T-helper 9 cell (primary cell): Measurements from ENCODE around the gene NAV3.

Experiments
- DNase-seq: peaks from one replicate; pipeline ENCODE4 v3.0.0-alpha.2; 2020
- total RNA-seq, 2 donors: gene quantifications; one replicate each; lab custom pipeline; 2026; lab: John Stamatoyannopoulos, UW

NAV3 gene, protein sequence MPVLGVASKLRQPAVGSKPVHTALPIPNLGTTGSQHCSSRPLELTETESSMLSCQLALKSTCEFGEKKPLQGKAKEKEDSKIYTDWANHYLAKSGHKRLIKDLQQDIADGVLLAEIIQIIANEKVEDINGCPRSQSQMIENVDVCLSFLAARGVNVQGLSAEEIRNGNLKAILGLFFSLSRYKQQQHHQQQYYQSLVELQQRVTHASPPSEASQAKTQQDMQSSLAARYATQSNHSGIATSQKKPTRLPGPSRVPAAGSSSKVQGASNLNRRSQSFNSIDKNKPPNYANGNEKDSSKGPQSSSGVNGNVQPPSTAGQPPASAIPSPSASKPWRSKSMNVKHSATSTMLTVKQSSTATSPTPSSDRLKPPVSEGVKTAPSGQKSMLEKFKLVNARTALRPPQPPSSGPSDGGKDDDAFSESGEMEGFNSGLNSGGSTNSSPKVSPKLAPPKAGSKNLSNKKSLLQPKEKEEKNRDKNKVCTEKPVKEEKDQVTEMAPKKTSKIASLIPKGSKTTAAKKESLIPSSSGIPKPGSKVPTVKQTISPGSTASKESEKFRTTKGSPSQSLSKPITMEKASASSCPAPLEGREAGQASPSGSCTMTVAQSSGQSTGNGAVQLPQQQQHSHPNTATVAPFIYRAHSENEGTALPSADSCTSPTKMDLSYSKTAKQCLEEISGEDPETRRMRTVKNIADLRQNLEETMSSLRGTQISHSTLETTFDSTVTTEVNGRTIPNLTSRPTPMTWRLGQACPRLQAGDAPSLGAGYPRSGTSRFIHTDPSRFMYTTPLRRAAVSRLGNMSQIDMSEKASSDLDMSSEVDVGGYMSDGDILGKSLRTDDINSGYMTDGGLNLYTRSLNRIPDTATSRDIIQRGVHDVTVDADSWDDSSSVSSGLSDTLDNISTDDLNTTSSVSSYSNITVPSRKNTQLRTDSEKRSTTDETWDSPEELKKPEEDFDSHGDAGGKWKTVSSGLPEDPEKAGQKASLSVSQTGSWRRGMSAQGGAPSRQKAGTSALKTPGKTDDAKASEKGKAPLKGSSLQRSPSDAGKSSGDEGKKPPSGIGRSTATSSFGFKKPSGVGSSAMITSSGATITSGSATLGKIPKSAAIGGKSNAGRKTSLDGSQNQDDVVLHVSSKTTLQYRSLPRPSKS (N-terminal part only)
- 0 reads per million in 2 donors for total RNA-seq

DNA sequence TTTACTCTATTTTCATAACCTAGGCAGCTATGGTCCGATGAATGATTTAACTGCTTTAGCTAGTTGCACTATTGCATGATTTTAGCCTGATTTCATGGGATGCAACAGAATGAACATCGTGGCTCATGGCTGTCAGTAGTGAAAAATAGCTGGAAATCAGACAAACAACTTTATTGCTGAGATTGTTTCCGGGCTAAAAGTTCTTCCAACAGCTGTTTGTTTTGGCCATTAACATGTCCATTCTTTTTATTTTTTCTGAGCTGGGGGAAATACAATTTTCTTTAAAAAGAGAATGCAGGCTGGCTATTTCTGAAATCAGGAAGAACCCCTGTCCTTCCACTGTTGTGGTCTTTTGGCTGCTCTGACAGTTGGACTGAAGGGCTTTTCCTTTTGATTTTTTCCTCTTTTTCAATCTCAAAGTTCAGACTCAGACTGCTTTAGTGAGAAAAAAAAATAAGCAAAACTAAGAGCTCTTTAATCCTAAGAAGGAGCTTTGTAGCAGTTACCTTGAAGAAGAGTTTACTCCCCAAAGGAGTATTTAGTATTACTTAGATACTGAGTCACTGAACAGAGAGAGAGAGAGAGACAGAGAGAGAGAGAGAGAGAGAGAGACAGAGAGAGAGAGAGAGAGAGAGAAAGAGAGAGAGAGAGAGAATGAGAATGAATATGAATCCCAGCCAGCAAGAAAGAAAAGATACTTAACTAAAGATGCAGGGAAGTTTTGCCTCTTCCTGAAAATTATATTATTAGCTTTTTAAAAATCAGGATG lies at the start of gene NAV3:
Gene NAV3 (plus strand): TSS at position 312 of the 769 bp plus-strand sequence. CDS start 568 bp downstream, outside the sequence.
- no peak for DNase-seq

DNA sequence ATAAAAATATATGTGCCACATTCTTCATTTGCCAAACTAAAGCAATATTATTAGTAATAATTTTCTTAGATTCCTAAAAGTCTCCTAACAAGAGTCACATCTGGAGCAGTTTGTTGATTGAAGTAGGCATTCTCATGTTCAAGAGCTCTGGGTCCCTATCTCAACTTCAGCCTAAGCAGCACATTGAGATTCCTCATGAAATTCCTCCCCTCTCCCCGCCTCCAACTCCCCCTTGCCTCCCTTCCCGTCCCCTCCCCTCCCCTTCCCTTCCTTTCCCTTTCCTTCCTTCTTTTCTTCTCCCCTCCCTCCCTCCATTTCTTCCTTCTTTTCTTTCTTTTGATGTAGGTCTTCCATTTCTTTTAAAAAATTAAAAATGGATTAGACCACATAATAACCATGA lies 48.7 kb upstream of the NAV3 start:
- no peak for DNase-seq

DNA sequence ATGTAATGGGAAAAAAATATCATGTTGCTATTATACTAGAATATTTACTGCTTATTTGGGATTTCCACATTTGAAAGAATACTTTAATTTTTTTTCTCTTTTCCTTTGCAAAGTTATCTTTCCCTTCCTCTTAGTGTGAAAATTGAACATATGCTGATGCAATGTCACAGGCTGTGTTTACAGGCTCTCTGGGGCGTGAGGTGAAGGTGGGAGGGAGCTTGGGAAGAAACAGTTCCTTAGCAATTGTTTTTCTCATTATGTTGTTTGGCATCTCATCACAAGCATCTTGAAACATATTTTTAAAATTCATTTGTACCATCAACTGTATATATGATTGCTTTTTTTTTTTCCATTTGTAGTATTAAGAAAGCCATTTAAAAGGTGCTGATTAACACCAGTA lies 47.9 kb upstream of the NAV3 start:
- no peak for DNase-seq

DNA sequence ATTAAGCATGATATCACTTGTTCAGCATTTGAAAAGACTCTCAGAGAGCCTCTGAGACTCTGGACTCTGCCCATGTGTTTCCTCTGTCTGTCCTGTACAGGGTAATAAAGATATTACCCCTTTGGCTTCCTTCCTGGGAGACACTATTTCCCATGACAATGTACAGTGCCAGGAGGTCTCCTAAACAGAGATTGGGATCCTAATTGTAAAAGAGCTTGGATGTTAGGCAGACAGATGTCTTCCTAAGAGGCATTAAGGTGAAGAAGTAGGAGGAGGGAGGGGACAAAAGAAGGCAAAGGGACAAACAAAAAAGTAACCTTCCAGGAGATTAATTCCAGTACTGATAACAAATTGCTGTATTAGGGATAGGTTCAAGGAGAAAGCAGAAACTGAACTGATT lies 45.5 kb upstream of the NAV3 start:
- no peak for DNase-seq

DNA sequence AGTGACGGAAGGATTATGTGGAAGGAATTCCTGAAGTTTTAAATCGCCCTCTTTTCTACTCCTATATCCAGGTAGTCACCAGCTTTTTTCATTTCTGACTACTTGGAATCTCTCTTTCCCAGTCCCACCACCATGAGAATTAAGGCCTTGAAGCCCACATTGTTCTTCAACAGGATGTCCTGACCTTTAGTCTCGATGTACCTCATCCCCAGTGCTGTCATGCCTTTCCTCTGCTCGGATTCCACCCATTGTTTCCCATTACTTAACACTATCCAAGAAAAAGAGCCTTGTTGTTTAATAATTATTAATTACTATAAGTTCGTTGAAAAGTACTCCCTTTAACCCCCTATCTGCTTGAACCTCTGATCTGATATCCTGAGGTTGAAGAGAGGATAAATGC lies 44.0 kb upstream of the NAV3 start:
- DNase-seq = no peak

DNA sequence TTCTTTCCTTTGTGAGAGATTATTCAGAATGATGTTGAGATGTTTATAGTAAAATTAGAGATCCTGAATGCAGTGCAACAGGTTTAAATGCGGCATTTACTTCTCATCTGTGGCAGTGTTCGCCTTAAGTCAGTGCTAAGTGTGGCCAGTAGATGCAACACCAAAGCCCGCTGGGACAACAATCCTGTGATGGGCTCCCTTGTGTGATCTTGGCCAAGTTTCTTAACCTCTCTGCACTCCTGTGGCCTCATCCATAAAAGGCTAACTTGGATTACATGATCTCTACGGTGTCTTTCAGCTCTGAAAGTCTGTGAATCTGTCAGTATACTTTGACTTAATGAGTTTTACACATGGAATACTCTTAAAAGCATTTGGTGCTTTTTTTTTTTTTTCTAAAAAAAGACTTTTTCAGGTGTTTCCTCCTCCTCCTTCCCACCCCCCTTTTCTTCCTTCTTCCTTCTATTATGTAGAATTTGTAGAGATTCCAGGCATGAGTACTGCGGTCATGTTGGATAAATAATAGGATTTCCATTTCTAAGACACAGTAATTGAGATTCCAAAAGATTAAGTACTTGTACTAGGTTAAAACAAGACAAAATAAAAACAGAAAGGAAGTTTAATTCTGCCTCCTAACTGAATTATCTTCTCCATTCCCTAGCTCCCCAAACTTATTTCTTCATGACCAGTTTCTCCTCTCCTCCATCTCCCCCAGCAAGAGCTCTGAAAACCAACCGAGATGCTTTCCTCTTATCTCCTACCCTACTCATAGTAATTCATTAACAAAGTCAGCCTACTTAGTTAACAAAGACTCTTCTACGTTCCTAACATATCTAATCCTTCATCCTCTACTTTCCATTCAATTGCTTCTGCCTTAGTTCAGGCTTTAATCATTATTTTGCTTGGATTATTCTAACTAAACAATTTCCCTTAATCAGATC lies 42.2 kb upstream of the NAV3 start:
- DNase-seq = no peak

DNA sequence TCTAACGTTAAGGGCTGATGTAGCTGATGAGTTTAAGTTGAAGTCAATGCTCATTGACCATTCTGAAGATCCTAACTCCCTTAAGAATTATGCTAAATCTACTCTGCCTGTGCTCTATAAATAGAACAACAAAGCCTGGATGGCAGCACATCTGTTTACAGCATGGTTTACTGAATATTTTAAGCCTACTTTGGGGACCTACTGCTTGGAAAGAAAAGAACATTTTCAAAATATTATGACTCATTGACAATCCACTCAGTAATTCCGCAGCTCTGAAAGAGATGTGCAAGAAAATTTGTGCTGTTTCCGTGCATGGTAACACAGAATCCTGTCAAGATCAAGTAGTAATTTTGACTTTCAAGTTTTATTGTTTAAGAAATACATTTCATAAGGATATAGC lies 35.0 kb upstream of the NAV3 start:
- no peak for DNase-seq

DNA sequence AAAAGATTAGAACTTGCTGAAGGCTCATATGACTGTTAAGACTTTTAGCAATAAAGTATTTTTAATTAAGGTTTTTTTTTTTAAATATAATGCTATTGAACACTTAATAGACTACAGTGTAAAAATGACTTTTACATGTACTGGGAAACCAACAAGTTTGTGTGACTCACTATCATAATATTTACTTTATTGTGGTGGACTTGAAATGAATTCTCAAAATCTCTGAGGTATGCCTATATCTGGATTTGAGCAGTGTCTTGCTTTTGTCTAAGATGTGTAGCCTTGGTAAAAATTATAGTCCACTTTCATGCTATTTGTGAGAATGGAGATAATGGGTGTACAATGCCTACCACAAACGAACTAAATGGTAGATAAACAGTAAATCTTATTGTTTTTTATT lies 33.9 kb upstream of the NAV3 start:
- DNase-seq = no peak

DNA sequence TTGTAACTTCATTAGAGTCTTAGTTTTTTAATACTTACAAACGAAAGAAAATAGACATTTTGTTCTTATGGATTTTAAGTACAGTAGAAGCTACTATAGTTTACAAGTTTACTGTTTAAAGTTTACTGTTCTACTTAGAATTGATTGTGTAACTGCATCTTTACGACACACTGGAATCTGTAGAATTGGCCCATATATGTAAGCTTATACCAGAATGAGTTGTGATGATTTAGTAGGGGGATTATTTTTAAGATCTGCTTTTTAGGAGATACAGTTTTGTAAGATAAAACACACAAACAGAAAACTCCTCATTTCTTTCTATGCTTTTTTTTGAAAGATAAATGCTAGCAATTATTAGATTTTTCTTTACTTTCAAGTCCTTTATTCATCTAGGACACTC lies 30.2 kb upstream of the NAV3 start:
- DNase-seq = no peak

DNA sequence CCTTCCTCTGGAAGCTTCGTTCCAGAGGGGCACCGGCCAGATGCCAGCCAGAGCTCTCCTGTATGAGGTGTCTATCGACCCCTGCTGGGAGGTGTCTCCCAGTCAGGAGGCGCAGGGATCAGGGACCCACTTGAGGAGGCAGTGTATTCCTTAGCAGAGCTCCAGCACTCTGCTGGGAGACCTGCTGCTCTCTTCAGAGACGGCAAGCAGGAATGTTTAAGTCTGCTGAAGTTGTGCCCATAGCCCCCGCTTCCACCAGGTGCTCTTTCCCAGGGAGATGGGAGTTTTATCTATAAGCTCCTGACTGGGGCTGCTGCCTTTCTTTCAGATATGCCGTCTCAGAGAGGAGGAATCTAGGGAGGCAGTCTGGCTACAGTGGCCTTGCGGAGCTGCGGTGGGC lies 22.2 kb upstream of the NAV3 start:
- no peak for DNase-seq

DNA sequence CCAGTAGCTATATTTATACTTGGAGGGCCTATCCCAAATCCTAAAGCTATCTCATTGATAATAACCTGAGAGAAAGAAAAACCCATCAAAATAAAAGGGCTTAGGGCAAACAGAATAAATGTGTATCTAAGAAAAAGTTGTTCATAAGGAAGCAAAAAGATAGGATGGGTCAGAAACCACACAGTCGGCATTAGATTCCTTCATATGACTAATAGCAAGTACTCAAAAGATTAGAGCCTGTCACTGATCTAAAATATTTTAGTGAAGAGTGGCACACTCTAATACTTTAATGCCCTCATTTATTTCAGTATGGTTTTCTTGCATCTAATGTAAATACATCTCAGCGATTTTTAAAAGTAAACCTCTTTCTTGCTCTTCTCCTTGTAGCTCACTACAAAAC lies 17.1 kb upstream of the NAV3 start:
- no peak for DNase-seq

DNA sequence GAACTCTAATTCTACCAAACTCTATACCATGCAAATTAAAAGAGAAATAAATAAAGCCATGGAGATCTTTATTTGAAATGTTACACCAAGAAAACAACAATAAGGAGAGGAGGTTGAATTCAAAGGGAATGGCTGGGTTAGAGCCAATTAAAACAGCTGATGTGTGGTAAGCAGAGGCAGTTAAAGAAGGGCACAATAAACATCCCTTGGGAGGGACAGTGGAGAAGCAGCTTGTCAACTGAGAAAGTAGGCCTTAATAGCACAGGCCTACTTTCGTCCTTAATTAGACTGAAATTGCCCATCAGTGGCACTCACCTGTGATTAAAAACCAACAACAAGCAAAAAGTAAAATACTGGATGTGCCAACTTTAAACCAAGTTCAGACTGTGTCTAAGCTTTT lies 16.3 kb upstream of the NAV3 start:
- no peak for DNase-seq

DNA sequence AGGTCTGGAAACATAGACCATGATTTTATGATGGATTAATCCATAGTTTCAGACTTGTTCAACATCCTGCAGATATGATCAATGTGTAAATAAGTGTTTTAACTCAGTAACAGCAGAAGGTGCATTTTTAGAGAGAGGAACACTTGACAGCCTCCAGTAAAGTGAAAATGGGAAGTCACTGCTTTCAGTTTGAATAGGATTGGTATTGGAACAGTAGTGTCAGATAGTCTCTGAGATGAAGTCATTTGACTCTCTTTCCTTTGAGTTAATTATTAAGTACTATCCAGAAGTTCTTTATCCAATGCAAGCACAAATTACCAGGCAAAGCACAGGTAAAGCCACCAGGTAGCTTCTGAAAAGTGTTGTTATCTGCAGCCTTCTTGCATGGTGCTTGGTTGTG lies 14.5 kb upstream of the NAV3 start:
- DNase-seq = no peak

DNA sequence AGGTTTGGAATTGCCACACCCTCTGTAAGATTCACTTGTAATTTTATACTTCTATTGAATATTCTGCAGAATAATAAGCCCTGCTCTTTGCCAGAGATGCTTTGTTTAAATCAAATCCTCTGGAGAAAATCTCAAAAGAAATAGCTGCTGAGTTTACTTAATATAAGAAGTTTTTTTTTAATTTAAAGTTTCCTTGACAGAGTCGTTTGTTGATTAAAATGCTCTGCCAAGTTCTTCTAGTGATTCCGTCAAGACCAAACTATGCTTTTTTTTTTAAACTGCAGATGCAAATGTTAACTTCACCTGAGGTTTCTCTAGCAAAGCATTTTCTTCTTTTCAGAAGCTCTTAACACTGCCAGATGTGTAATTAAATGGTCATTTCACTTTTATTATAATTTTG lies 13.4 kb upstream of the NAV3 start:
- DNase-seq = no peak

DNA sequence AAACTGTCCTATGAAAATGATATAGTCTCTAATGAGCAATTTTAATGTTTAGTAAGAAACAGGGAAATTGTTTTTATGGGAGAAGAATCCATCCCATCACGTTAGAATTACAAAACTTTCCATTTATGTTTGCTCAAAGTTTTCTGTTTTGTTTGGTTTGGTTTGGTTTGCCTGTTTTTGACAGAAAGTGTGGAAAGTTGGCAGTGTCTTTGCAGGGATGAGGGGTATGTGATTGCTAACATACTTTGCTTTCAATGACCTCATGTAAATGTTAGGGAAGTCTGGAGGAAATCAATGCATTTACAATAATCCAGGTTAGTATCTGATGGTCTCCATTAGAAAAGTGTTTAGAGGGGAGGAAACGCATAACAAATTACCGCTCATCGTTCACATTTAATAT lies 12.3 kb upstream of the NAV3 start:
- DNase-seq = no peak

DNA sequence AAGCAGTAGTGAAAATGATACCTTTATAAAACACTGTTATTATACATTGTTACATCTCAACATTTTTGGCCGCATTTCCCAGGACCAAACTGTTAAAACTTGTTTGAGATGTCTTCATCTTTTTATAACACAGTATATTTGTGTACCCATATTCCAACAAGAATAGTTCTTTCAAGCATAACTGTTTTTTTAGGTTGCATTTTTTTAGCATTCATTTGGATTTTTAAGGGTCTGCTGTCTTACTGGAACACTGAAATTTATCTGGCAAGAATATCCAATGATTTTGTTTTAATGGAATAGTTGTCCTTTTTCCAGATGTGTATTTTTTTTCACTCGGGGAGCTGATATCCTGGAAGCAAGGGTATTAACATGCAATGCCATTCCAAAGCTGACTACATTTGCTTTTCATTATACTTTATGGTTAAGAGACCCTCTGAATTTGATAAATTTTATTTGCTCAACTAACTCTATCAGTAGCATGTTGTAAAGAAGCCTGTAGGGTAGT lies 8.9 kb upstream of the NAV3 start:
- no peak for DNase-seq

DNA sequence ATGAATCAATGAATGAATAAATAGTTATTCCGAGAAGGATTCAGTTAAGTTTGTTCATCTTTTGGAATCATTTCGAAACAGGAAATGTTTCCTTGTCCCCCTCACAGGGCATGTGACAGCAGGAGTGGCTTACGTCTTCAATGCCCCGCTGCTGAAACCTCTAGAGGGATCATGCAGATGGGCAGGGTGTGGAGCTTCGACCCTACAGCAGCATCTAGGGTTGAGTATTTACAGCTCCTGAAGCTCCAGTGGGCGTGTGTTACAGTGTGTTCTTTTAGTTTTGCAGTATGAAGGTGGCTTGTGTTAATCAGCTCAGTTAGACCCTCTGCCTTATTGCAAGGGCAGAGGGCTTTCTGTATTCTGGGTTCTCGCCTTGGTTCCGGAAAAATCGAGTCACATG lies 2.6 kb downstream of the NAV3 start:
- no peak for DNase-seq

DNA sequence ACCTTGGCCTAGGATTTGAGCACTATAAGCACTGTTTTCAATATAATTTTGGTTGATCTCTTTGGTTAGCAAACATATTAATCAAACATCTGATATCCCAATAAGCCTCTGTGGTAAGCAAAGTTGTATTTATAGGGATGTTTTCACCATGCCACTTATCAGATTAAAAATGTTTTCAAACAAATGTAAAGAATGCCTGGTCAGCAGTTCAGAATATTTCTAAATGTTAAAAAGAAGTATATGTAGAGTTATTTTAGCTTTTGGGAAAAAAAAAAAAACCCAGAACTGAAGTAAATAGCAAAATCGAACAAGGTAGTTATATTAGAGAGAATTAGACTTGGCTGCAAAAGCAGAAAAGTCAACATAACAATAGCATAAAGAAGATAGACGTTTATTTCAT lies 3.9 kb downstream of the NAV3 start:
- no peak for DNase-seq

DNA sequence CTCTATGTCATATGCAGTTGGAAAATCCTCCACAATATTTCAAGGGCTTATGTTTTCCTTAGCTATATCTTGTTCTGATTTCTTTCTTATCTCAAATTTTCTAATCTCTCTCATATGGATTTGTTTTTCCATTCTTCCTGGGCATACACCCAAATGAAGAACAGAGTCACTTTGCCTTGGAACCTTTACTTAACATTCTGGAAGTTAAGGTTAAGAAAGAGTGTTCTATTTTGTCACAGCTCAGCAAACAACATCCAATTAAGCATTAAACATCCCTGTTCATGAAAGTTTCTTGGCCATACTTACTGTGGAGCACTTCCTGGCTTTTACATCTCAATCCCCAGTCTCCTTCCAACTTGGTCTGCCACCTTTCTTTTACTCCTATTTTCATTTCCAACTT lies 5.3 kb downstream of the NAV3 start:
- DNase-seq = no peak

DNA sequence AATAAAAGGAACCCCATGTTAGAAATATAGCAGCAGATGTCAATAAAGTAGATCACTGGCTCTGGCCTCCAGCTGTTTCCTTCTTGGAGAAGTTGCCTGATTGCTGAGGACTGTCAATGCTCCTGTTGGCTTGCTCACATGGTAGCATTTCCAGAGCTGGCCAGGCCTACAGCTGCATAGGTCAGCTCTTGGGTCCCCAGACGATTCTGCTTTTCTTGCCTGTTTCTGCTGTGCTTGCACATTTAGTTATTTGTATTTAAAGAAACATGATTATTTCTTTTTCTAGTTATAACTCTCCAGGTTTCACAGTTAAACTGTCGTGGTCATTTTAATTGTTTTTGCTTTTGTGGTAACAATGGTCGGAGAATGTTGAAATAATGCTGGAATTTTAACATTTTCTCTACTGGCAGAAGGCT lies 7.2 kb downstream of the NAV3 start:
- DNase-seq = no peak

DNA sequence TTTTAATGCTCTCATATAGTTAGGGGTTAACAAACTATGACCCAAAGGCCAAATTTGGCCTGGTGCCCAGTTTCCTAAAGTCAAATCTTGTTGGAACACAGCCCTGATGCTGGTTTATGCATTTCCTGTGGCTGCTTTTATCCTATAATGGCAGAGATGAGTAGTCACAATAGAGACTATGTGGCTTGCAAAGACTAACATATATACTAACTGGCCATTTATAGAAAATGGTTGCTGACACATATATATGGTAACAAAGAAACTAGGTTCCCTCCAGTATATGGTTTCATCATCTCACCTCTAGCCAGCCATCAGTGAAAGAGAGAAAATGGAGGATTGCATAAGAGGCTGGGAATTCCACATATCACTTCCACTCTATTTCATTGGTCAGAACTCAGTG lies 10.8 kb downstream of the NAV3 start:
- DNase-seq = no peak
